Stimulated activated CD8-positive, alpha-beta memory T cell treated with anti-CD3 and anti-CD28 coated beads, Interleukin-4, amount 100 ng/mL, for 48 hours (primary cell): ENCODE results near the gene ATP8B3.
A peak's percentile ranks its signal among the peaks of the same experiment; 100 is the strongest.
"Not testable (repeated sequence)": the region's sequence is repeated elsewhere in the genome, so short reads cannot be mapped to it uniquely, and the experiment has no call there.

Experiments
- DNase-seq: peaks from one replicate; pipeline ENCODE4 v3.0.0-alpha.2; 2020

The ATP8B3 gene

DNA sequence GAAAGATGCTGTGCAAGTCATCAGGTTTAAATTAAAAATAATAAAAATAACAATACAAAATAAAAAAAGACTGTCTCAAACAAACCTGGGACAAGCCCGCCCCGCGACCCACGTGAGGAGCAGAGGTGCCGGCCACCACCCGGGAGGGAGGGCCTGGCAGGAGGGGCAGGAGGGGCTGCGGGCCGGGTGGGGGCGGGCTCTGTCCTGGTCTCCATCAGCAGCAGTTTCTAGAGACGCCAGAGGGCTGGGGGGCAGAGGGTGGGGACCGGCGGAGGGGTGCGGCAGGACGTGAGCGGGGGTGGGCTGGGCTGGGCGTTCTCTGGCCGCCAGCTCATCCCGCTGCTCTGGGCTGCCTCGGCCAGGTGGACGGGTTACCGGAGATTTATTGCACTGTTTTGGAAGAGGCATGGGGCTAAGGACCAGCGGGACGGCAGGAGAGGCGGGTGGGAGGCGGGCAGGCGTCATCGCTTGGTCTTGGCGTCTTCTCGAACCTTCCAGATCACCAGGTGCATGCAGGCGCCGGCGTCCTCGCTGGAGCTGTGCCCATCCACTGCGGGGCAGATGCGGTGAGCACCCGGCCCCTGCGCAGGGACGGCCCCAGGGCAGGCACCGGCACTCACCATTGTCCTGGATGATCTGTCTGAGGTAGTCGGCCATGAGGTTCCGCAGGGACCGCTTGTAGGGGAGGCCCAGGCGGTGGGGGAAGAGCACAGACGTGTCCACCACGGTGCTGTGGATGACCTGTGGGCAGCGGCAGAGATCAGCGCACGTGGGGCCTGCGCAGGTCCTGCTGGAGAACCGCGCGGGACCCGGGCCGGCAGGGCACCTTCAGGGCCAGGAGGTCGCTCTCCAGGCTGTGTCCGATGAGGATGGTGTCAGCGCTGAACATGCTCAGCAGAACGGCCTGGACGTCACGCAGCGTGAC, 3.8 kb upstream of the ATP8B3 start:
- no peak for DNase-seq

DNA sequence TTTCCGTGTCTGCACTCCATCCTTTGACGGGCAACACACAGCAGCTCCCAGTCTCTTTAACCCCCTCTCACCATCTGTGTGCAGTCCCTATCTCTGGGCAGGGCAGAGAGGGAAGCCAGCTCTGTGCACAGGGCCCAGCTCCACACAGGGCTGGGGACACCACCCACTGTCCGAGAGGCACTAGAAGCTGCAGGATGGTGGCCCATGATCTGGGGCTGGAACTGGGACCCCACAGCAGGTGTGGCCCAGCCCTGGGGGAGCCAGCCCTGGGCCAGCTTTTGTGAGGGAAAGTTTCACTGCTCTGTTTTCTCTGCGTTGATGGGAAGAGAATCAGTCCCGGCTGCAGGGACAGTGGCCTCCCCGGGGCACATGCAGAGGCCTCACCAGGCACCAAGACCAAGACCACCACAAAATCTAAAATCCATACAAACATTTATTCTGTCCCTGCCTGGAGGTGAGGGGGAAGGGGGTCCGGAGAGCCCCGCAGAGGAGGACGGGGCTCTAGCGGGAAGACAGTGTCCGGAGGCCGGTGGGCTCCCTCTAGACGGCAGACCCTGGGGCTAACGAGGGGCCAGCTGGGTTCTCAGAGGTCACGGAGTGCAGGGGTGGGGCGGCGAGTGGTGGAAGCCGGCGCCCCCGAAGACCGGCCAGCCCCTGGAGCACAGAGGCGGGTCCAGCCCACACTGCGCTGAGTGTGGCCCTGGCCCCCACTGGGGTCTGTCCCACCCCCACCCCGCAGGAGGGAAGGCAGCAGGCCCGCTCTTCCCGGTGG, 2.9 kb upstream of the ATP8B3 start:
- DNase-seq, result no peak

DNA sequence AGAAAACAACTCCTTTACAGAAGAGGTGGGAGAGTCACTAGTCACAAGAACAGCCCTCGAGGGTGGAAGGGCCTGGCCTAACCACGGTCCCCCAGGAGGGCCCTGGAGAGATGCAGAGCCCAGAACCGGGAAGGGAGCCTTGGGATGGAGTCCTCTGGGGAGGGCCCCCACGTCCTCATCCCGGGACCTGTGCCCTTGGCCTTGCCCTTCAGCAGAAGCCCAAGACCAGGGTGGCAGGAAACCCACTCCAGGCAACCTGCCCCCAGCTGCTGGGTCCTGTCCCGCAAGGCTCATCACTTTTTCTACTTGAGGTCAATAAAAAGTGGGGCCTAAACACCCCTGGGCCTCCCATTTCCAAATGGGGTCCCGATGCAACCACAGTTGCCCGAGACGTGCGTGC, 2.3 kb upstream of the ATP8B3 start:
- no peak for DNase-seq

GRCh38 chr19:1813192-1814182, 1.4 kb upstream of the ATP8B3 start:
- DNase-seq, result no peak

DNA sequence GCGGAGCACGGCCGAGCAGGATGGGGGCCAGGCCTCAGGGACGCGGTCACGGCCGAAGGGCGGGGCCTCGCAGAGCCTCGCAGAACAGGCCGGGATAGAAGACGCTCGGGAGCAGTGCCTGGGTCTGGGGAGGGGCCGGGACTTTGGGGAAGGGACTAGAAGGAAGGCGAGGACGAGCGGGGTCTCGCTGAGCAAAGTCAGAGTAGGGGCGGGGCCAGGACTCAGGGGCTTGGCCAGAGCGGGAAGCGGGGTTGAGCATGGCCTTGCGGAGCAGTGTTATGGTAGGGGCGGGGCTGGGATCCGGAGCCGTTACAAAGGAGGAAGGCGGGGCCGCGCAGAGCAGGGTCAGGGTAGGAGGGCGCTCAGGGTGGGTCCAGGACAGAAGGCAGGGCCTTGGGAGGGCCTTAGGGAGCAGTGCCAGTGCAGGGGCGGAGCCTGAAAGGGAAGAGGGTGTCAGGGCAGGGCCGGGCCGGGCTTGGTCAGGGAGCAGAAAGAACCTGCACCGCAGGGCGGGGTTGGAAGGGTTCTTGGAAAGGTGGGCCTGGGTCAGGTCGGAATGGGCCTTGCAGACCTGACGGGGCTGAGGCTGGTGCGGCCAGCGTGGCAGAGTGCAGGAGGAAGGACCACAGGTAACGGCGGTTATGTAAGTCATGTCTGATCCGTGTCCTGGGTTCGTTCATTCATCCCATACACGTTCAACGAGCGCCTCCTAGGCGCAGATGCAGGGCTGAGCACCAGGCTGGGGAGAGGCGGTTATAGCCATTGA, 533 bp upstream of the ATP8B3 start:
- peak; percentile 91 for DNase-seq

DNA sequence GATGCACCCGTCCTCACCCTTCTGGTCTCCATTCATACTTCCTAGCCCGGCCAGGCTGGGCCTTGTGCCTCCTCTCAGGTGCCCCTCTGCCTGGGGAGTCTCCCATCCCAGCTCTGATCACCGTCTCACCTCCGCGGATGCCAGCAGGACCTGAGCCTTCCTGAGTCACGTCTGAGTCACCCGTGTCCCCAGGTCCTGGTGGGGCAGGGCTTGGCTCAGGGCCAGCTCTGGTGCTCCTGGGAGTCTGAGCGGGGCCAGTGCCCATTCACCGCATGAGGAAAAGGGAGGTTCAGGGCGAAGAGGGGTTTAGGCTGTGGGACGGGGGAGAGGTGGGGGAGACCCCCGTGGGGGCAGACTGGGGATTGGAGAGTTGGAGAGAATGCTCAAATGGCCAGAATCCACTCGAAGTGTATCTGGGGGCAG, 593 bp downstream of the ATP8B3 start:
- DNase-seq, result peak; percentile 70

DNA sequence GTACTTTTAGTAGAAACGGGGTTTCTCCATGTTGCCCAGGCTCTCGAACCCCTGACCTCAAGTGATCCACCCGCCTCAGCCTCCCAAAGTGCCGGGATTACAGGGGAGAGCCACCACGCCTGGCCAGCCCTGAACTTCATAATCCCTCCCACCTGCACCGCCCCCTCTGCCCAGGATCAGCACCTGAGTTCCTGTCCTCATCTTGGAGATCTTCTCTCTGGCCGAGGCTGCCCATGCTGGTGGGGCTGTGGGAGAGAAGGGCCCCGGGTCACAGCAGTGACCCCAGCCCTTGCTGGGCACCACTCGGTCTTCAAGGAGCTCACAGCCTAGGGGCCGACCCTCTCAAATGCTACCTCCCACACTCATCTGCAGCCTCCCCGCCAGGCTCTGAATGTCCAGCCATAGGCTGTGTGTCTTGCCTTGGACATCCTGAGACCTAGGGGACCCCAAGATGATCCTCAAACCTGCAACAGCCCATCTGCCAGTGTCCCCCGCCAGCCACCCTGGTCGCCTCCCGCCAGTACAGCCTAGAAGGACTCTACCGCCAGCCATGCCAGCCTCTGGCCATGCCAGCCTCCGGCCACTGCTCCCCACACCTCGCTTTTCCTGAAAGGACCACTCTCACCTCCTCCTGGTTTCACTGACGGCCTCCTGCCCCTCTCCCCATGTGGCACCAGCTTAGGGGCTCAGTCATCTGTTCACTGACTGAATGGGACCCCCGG, 1.5 kb downstream of the ATP8B3 start:
- DNase-seq, result no peak

- no peak for DNase-seq
Observed at GRCh38 chr19:1809678-1810077, 2.4 kb downstream of the ATP8B3 start.

DNA sequence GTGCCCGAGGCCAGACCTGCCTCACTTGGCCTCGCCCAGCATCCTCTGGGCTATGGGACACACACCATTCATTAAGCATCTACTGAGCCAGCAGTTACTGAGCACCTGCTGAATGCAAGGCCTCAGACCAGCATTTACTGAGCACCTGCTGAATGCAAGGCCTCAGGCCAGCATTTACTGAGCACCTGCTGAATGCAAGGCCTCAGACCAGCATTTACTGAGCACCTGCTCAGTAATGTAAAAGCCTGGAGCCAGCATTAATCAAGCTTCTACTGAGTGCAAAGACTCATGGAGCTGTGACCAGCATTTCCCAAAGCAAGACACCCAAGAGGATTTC, 3.7 kb downstream of the ATP8B3 start:
- DNase-seq, result no peak

GRCh38 chr19:1807695-1808394, 4.2 kb downstream of the ATP8B3 start:
- DNase-seq, result no peak

DNA sequence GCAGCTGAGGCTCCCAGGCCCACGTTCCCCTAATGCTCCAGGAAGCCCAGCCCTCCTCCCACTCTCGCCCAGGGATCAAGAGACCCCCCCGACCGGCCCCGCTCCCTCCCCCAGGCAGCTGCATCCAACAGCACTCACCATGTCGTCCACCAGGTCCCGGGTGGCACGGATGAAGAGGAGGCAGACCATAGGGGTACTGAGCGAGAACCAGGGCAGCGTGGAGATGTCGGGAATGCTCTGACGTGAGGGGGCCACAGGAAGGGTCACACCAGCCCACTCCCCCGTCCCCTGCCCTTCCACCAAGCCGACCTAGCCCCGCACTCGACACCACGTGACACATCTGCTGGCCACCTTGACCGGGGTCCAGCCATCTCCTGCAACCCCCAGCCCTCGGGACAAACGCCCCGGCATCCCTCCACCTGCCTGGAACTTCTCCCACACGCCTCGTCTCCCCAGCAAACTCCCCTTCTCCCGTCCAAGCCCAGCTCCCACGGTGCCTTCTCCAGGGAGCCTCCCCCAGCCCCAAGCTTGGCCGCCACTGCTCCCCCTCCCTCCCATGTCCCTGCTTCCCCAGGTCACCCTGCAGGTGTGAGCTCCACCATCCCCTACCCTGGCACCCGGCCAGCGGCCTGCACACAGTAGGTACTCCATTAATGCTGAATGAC, 4.9 kb downstream of the ATP8B3 start:
- DNase-seq, result no peak

DNA sequence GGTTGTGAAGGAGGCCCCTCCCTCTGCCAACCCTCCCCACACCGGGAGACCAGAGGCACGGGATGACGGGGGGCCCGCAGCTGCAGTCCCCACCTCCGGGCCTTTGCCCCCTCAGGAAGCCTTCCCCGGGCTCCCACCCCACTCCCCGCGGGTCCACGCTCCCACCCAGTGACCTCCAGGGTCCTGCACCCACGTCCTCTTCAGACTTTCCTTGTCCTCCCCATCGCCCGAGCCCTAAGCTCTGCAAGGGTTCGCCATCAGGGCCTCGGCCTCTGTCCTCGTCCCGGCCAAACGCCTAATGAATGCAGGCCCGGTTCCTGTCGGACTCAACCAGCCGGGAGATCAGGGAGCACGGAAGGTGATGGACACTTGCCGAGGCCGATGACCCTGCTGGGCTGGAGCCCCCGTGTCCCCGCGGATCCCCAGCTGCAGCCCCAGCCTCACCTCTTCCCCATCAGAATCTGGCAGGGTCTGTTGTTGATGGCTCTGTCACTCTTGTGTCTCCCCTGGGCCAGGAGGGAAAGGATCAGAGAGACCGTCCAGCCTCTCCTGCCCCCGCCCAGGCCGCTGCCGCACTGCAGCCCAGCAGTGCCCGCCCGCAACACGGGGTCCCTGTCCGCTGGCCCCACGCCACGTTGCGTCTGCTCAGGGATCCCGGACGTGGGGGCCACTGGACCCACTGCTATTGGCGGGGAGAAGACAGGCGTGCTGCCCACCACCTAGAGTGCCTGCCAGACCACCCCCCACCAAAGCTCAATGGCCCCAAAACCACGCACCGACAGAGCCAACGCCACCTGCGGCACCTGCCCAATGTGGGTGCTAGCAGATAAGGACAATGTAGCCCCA, 5.7 kb downstream of the ATP8B3 start:
- no peak for DNase-seq

GRCh38 chr19:1805401-1806183, 6.5 kb downstream of the ATP8B3 start:
- DNase-seq, result no peak

GRCh38 chr19:1804858-1805257, 7.2 kb downstream of the ATP8B3 start:
- no peak for DNase-seq

- no peak for DNase-seq
Observed at GRCh38 chr19:1799695-1800342, 12.3 kb downstream of the ATP8B3 start.

GRCh38 chr19:1797313-1797712, 14.8 kb downstream of the ATP8B3 start:
- DNase-seq, result not testable (repeated sequence)

GRCh38 chr19:1796395-1797142, 15.5 kb downstream of the ATP8B3 start:
- DNase-seq, result no peak
